Vagina (tissue), 2 donors: ENCODE results near the gene KAT7. TPM values are rescaled to one million over a fixed set of nuclear protein-coding genes. Genes with fewer than 3 reads are reported as not detected.

ENCODE experiments used
- DNase-seq, 2 donors: peaks; one replicate each; pipeline ENCODE4 v3.0.0-alpha.2; 2017; ENCODE audit errors: extremely low spot score in 2 of 2
- H3K27ac ChIP-seq: fragments of 200-600 bp; sonication (generic); one replicate; pipeline ENCODE4 v1.5.1; 2019
- H3K27me3 ChIP-seq: fragments of 200-600 bp; sonication (generic); one replicate; pipeline ENCODE4 v1.5.1; 2019
- H3K36me3 ChIP-seq, 2 donors: fragments of 200-600 bp; sonication (generic); one replicate each; pipeline ENCODE4 v1.5.1; 2017 to 2019
- H3K4me1 ChIP-seq: fragments of 200-600 bp; sonication (generic); one replicate; pipeline ENCODE4 v1.5.1; 2019
- H3K4me3 ChIP-seq, 2 donors: fragments of 200-600 bp; sonication (generic); 1 replicate in 1 of 2; 2 replicates in 1 of 2; pipeline ENCODE4 v1.5.1; 2016 to 2019
- H3K9me3 ChIP-seq: fragments of 200-600 bp; sonication (generic); one replicate; pipeline ENCODE4 v1.5.1; 2019
- POLR2A ChIP-seq, 2 donors: fragments of 450-650 bp; IDR thresholded peaks; one replicate each; pipeline ENCODE4 v1.6.1; 2017; ENCODE audit warnings: antibody characterized with exemption in 2 of 2, mild to moderate bottlenecking in 2 of 2, moderate library complexity in 2 of 2
- POLR2AphosphoS5 ChIP-seq, 2 donors: sonication (generic); formaldehyde crosslinking; IDR thresholded peaks; one replicate each; pipeline ENCODE4 v1.9.0; 2017; ENCODE audit warnings: antibody characterized with exemption in 2 of 2, mild to moderate bottlenecking in 2 of 2, low read depth in 1 of 2; ENCODE audit not compliant: insufficient read depth in 1 of 2
- intact Hi-C: fragments of 100-400 bp; cut with DNase I; formaldehyde crosslinking; loops from one replicate; pipeline ENCODE4 v1.15.1; 2023
- total RNA-seq: library from RNA; depleted of rRNA; stranded (reverse); fragments of >200 nt; gene quantifications from one replicate; pipeline ENCODE4 v1.2.3, GENCODE V29; 2016
- TF ChIP-seq, protein P1 (sequence below), 3 experiments: fragments of 450-650 bp in 2 of 3; fragments of 200-600 bp in 1 of 3; sonication (generic) in 1 of 3; IDR thresholded peaks; one replicate each; pipeline ENCODE4 v1.5.1; 2017 to 2019; ENCODE audit warnings: antibody characterized with exemption in 3 of 3, mild to moderate bottlenecking in 2 of 3, moderate library complexity in 2 of 3

Gene KAT7
- total RNA-seq, 1 donor from 2014 or later = 36.1 TPM

DNA sequence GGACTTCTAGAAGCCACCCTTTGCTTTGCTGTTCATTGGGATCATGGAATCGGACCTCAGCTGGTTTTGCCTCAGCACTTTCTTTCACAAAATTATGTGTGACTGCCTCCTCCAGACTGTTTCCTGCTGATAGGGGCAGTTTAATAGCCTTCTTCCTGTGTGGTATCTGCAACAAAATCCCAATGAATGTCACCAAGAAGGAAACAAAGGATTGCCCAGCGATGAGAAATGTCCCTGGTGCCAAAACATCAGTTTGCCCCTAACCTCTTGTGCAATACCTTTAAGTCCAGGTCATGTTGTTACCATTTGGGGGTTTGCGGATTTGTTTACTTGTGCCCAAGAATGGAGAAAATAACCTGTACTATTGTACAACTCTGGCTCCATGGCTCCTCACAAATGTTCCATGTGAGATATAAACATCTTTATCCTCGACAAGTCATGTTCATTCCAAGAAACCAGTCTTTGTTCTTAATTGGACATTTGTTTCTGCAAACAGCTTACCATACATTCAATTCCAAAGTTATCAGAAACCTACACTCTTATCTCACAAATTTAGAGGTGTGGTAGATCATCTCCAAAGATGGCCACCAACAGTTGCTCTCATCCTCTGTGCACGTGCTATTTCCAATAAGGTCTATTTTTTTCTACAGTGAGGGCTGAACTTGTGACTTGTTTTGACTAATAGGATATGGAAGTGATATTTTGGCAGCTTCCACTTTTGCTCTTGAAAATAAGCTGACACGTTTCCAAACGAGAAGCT is 44.5 kb downstream of the KAT7 start:
- Histone ChIP-seq H3K4me3 (no peak overlapping the region), H3K9me3 (no peaks in the 10 kb centered on the region), H3K27me3 (no peaks in the 10 kb centered on the region), H3K36me3 (peaks cover 0 to 28% of the 10 kb centered on the region in 2 donors), H3K4me1 (peaks cover 15% of the 10 kb centered on the region), H3K27ac (peak overlapping the region; percentile 11)
- peak in 1 of 2 donors; percentile 60 for TF ChIP-seq POLR2AphosphoS5 (IDR thresholded peaks at IDR 0.05; ENCODE audit: insufficient read depth in 1 of 2, low read depth in 1 of 2)
- TF ChIP-seq, protein P1, sequence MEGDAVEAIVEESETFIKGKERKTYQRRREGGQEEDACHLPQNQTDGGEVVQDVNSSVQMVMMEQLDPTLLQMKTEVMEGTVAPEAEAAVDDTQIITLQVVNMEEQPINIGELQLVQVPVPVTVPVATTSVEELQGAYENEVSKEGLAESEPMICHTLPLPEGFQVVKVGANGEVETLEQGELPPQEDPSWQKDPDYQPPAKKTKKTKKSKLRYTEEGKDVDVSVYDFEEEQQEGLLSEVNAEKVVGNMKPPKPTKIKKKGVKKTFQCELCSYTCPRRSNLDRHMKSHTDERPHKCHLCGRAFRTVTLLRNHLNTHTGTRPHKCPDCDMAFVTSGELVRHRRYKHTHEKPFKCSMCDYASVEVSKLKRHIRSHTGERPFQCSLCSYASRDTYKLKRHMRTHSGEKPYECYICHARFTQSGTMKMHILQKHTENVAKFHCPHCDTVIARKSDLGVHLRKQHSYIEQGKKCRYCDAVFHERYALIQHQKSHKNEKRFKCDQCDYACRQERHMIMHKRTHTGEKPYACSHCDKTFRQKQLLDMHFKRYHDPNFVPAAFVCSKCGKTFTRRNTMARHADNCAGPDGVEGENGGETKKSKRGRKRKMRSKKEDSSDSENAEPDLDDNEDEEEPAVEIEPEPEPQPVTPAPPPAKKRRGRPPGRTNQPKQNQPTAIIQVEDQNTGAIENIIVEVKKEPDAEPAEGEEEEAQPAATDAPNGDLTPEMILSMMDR (IDR thresholded peaks at IDR 0.05) = no peak
- DNase-seq = no peak
- intact Hi-C loops = no loop called here

DNA sequence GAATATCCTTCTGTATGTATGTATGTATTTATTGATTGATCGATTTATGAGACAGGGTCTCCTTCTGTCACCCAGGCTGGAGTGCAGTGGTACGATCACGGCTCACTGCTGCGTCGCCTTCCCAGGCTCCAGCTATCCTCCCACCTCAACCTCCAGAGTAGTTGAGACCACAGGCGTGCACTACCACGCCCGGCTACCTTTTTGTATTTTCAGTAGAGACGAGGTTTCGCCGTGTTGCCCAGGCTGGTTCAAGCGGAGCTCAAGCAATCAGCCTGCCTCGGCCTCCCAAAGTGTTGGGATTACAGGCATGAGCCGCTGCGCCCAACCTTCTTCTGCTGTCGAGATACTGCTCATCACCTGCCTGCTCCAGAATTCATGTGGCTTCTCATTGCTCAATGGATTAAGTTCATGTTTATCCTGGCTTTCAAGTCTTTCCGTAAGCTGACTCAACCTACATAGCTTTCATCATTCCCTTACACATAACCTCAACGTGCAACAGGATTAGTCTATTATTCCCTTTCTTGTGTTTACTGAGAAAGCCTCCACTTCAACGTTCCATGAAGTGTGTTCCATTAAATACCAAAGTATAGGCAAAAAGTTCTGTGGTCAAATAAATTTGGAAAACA is 45.8 kb downstream of the KAT7 start:
- H3K4me1 ChIP-seq = peaks cover 6% of the 10 kb centered on the region
- no peak for DNase-seq
- H3K27me3 ChIP-seq = no peaks in the 10 kb centered on the region
- H3K9me3 ChIP-seq = no peaks in the 10 kb centered on the region
- no peak for TF ChIP-seq POLR2A (IDR thresholded peaks at IDR 0.05)
- TF ChIP-seq, protein P1 (IDR thresholded peaks at IDR 0.05) = no peak
- TF ChIP-seq POLR2AphosphoS5 (IDR thresholded peaks at IDR 0.05; ENCODE audit: insufficient read depth in 1 of 2, low read depth in 1 of 2) = peak in 1 of 2 donors; percentile 25
- intact Hi-C loops = no loop called here
- H3K27ac ChIP-seq = no peak overlapping the region
- peaks cover 0 to 19% of the 10 kb centered on the region in 2 donors for H3K36me3 ChIP-seq
- no peak overlapping the region for H3K4me3 ChIP-seq

DNA sequence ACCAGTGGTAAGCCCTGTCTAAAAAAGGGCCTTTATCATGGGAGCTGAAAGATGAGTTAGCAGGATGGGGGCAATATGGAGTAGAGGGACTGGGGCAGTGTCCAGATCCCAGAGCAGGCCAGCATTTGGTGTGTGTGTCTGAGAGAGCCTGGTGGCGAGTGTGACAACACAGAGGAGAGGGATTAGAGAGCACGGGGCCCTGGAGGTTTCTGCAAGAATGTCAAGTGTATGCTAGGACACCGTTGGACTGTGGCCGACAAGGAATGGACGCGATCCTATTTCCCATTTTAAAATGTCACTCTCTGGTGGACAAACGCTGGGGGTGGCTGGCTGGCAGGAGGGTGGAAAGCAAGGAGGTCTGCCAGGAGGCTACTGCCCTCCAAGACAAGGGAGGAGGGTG is 47.0 kb downstream of the KAT7 start:
- DNase-seq = no peak
- H3K4me1 ChIP-seq = peaks cover 6% of the 10 kb centered on the region
- H3K36me3 ChIP-seq = peaks cover 0 to 19% of the 10 kb centered on the region in 2 donors
- intact Hi-C loops = no loop called here
- no peak overlapping the region for H3K4me3 ChIP-seq
- no peaks in the 10 kb centered on the region for H3K27me3 ChIP-seq
- TF ChIP-seq, protein P1 (IDR thresholded peaks at IDR 0.05) = no peak
- TF ChIP-seq POLR2A (IDR thresholded peaks at IDR 0.05) (no peak), POLR2AphosphoS5 (IDR thresholded peaks at IDR 0.05; ENCODE audit: insufficient read depth in 1 of 2, low read depth in 1 of 2) (no peak)
- no peaks in the 10 kb centered on the region for H3K9me3 ChIP-seq
- no peak overlapping the region for H3K27ac ChIP-seq

DNA sequence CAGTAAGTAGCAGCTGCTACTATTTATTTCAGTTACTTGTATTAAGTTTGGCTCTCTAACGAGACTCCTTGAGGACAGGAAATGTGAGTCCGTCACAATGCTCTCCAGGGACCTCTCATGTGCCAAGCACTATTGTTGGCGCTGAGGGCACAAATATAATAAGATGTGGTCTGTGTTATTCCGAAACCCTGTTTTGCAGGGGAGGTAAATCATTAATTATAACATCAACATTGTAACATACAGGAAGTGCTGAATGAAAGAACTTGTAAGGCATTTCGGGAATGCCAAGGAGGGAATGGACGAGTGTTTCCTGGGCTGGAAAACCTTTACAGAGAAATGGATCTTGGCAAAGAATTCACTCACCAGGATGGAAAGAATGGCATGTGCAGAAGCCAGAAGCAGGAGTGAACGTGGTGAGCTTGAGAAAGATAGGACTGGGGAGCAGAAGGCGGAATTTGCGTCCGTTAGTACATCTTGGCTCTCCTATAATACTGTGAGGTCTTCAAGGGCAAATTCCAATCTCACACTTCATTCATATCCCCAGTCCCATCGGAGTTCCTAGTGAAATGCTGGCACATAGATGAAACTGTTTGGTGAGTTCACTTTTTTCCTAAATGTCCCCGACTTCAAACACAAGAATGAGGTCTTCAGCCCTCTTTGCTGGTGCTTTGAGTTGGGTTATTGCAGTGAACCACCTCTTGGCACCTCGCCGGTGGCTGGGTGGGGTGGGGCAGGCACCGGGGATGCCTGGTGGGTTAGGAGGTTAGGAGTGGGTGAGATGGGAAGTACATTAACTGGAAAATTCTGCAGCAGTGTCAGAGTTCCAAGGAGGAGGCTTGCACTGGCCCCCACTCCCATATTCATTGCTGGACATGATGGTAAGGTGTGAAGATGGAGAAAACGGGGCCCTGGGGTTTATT is 47.9 kb downstream of the KAT7 start:
- Histone ChIP-seq H3K27me3 (no peaks in the 10 kb centered on the region), H3K4me3 (no peak overlapping the region), H3K27ac (no peak overlapping the region), H3K4me1 (peaks cover 6% of the 10 kb centered on the region), H3K36me3 (peaks cover 0 to 19% of the 10 kb centered on the region in 2 donors), H3K9me3 (no peaks in the 10 kb centered on the region)
- TF ChIP-seq, protein P1 (IDR thresholded peaks at IDR 0.05) = no peak
- no peak for TF ChIP-seq POLR2A (IDR thresholded peaks at IDR 0.05)
- peak in 1 of 2 donors; percentile 56 for TF ChIP-seq POLR2AphosphoS5 (IDR thresholded peaks at IDR 0.05; ENCODE audit: insufficient read depth in 1 of 2, low read depth in 1 of 2)
- no peak for DNase-seq
- intact Hi-C loops = no loop called here
